SK-N-SH (cell line): ENCODE results near the gene GRAP.

Experiments used
- CHD2 ChIP-seq: fragments of 150-350 bp; IDR thresholded peaks from 2 replicates; pipeline ENCODE4 v1.6.1; 2018; ENCODE audit warnings: low read length; ENCODE audit not compliant: partially characterized antibody
- EP300 ChIP-seq, 2 experiments: IDR thresholded peaks; 2 replicates each; pipeline versions ENCODE4 v1.4.0 to v1.6.1; 2012; ENCODE audit warnings: borderline replicate concordance in 1 of 2, low read depth in 1 of 2, low read length in 1 of 2
- FOSL2 ChIP-seq: IDR thresholded peaks from 2 replicates; pipeline ENCODE4 v1.4.0; 2012; ENCODE audit warnings: low read depth, mild to moderate bottlenecking, moderate library complexity, borderline replicate concordance
- MAX ChIP-seq: IDR thresholded peaks from 2 replicates; pipeline ENCODE4 v1.4.0; 2012; ENCODE audit warnings: low read depth
- NFIC ChIP-seq: IDR thresholded peaks from 2 replicates; pipeline ENCODE4 v1.4.0; 2012; ENCODE audit warnings: borderline replicate concordance
- POLR2AphosphoS5 ChIP-seq: IDR thresholded peaks from 2 replicates; pipeline ENCODE4 v1.6.1; 2012; ENCODE audit warnings: low read depth, low read length
- RAD21 ChIP-seq: IDR thresholded peaks from 2 replicates; pipeline ENCODE4 v1.6.1; 2012; ENCODE audit warnings: mild to moderate bottlenecking, low read length
- RFX5 ChIP-seq: IDR thresholded peaks from 2 replicates; pipeline ENCODE4 v1.6.1; 2012; ENCODE audit warnings: mild to moderate bottlenecking, improper control_type of control experiment, low read length
- SIN3A ChIP-seq: IDR thresholded peaks from 2 replicates; pipeline ENCODE4 v1.6.1; 2012; ENCODE audit warnings: low read depth, mild to moderate bottlenecking, low read length, moderate library complexity, borderline replicate concordance
- TAF1 ChIP-seq: IDR thresholded peaks from 2 replicates; pipeline ENCODE4 v1.6.1; 2012; ENCODE audit warnings: low read depth, mild to moderate bottlenecking, low read length, moderate library complexity, borderline replicate concordance
- TEAD4 ChIP-seq: IDR thresholded peaks from 2 replicates; pipeline ENCODE4 v1.4.0; 2012; ENCODE audit warnings: mild to moderate bottlenecking, borderline replicate concordance; ENCODE audit not compliant: insufficient read depth
- YY1 ChIP-seq: IDR thresholded peaks from 2 replicates; pipeline ENCODE4 v1.4.0; 2012; ENCODE audit warnings: low read depth, mild to moderate bottlenecking
- TF ChIP-seq, protein P1 (sequence below): fragments of 200-600 bp; sonication (generic); IDR thresholded peaks from 2 replicates; pipeline ENCODE4 v1.6.1; 2017; ENCODE audit warnings: antibody characterized with exemption, mild to moderate bottlenecking, moderate library complexity

GRCh38 chr17:18995220-18995619 is 51.5 kb downstream of the GRAP start:
- TF ChIP-seq, protein P1, sequence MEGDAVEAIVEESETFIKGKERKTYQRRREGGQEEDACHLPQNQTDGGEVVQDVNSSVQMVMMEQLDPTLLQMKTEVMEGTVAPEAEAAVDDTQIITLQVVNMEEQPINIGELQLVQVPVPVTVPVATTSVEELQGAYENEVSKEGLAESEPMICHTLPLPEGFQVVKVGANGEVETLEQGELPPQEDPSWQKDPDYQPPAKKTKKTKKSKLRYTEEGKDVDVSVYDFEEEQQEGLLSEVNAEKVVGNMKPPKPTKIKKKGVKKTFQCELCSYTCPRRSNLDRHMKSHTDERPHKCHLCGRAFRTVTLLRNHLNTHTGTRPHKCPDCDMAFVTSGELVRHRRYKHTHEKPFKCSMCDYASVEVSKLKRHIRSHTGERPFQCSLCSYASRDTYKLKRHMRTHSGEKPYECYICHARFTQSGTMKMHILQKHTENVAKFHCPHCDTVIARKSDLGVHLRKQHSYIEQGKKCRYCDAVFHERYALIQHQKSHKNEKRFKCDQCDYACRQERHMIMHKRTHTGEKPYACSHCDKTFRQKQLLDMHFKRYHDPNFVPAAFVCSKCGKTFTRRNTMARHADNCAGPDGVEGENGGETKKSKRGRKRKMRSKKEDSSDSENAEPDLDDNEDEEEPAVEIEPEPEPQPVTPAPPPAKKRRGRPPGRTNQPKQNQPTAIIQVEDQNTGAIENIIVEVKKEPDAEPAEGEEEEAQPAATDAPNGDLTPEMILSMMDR, result no peak
- TF ChIP-seq RAD21 (no peak), MAX (no peak), POLR2AphosphoS5 (no peak), CHD2 (no peak), NFIC (no peak), YY1 (no peak), TAF1 (no peak), FOSL2 (no peak), SIN3A (no peak), EP300 (IDR thresholded peaks at IDR 0.05; ENCODE audit: borderline replicate concordance in 1 of 2, low read depth in 1 of 2, low read length in 1 of 2) (no peak), RFX5 (no peak), TEAD4 (no peak)
